ENCODE measurements around the gene SZT2.

- no peak for TF ChIP-seq POLR2AphosphoS5 (IDR thresholded peaks at IDR 0.05; ENCODE audit: low read depth, low read length)
- TF ChIP-seq TAF1 (IDR thresholded peaks at IDR 0.05; ENCODE audit: borderline replicate concordance, insufficient read depth, low read length), result no peak
- TF ChIP-seq REST (IDR thresholded peaks at IDR 0.05; ENCODE audit: insufficient read depth in 1 of 2, low read depth in 2 of 2, low read length in 2 of 2), result no peak
Measured at GRCh38 chr1:43482215-43482614, 92.5 kb downstream of the SZT2 start.
